ENCODE data around the gene CYP17A1. TPM values are rescaled to one million over a fixed set of nuclear protein-coding genes. Genes with fewer than 3 reads are reported as not detected.
"Not testable (repeated sequence)": the region's sequence is repeated elsewhere in the genome, so short reads cannot be mapped to it uniquely, and the experiment has no call there.

CYP17A1 gene
- total RNA-seq, 1 donor from 2014 or later: not detected

DNA sequence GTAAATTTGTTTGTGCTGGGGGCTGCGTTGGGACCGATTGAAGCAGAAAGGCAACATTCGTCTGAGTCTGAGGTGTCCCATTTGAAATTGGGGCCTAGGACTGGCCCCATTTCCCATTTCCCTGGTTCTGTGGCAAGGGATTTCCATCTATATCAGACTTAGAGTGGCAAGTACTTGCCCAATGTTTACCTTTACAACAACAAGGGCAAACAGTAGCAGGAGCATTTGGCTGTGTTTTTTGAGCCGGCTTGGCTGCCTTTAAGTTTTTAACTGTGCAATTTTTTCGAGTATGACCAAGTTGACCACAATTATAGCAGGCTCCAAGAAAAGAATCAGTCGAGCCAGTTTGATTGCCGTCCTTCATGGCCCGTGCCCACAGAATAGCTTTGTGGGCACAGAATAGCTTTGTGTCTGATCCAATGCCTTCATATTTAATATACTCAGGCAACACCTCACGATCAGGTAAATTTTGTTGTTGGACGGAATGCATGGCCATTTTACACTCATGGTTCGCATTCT is 4.7 kb upstream of the CYP17A1 start:
- peaks cover 0 to 5% (median 0%) of the 10 kb centered on the region in 3 donors for H3K4me1 ChIP-seq (ENCODE audit: control insufficient read depth in 3 of 3, insufficient read depth in 3 of 3, low read length in 3 of 3)
- H3K27me3 ChIP-seq (ENCODE audit: control insufficient read depth in 3 of 3, insufficient read depth in 3 of 3, low read length in 3 of 3): peaks cover 7 to 24% (median 24%) of the 10 kb centered on the region in 3 donors
- no peaks in the 10 kb centered on the region for H3K36me3 ChIP-seq (ENCODE audit: control insufficient read depth in 3 of 3, insufficient read depth in 3 of 3, low read length in 3 of 3)
- H3K27ac ChIP-seq (ENCODE audit: low read depth, low read length): no peak overlapping the region
- no peaks in the 10 kb centered on the region for H3K9me3 ChIP-seq (ENCODE audit: control insufficient read depth in 3 of 3, low read length in 3 of 3)
- no peak overlapping the region for H3K9ac ChIP-seq (ENCODE audit: low read depth in 1 of 3, low read length in 3 of 3)
- H3K4me3 ChIP-seq (ENCODE audit: low read length in 3 of 3): no peak overlapping the region

DNA sequence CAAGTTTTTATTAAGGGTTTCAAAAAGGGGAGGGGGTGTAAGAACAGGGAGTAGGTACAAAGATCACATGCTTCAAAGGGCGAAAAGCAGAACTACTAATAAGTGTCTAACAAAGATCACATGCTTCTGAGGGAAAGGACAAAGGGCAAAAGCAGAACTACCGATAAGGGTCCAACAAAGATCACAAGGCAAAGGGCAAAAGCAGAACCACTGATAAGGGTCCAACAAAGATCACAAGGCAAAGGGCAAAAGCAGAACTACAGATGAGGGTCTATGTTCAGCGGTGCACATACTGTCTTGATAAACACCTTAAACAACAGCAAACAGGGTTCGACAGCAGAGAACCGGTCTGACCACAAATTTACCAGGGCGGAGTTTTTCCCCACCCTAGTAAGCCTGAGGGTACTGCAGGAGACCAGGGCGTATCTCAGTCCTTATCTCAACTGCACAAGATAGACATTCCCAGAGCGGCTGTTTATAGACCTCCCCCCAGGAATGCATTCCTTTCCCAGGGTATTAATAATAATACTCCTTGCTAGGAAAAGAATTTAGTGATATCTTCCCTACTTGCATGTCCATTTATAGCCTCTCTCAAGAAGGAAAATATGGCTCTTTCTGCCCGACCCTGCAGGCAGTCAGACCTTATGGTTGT is 1.2 kb upstream of the CYP17A1 start:
- not testable (repeated sequence) for H3K4me3 ChIP-seq (ENCODE audit: low read length in 3 of 3); H3K9me3 ChIP-seq (ENCODE audit: control insufficient read depth in 3 of 3, low read length in 3 of 3); H3K27ac ChIP-seq (ENCODE audit: low read depth, low read length); H3K9ac ChIP-seq (ENCODE audit: low read depth in 1 of 3, low read length in 3 of 3); H3K36me3 ChIP-seq (ENCODE audit: control insufficient read depth in 3 of 3, insufficient read depth in 3 of 3, low read length in 3 of 3)
- Histone ChIP-seq H3K4me1 (ENCODE audit: control insufficient read depth in 3 of 3, insufficient read depth in 3 of 3, low read length in 3 of 3) (peaks cover 2 to 13% (median 7%) of the 10 kb centered on the region in 3 donors), H3K27me3 (ENCODE audit: control insufficient read depth in 3 of 3, insufficient read depth in 3 of 3, low read length in 3 of 3) (peaks cover 7 to 19% (median 18%) of the 10 kb centered on the region in 3 donors)

DNA sequence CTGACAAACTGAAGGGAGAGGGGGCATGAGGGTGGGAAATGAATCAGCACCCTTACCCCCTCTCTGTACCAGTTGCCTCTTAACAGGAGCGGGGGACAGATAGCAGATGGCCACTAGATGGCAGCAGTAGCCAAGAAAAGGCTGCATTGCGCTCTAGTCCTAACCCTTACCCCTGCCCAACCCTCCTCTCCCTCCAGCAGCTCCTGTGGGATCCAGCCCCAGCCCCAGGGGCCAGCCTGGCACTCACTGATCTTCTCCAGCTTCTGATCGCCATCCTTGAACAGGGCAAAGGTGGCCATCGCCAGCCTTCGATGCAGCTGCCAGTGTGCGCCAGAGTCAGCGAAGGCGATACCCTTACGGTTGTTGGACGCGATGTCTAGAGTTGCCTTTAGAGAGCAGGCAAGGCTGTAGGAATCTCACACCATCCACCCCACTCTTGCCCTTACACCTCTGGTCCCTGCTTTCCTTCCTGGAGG is 2.2 kb downstream of the CYP17A1 start:
- Histone ChIP-seq H3K9ac (ENCODE audit: low read depth in 1 of 3, low read length in 3 of 3) (no peak overlapping the region), H3K9me3 (ENCODE audit: control insufficient read depth in 3 of 3, low read length in 3 of 3) (no peaks in the 10 kb centered on the region), H3K4me1 (ENCODE audit: control insufficient read depth in 3 of 3, insufficient read depth in 3 of 3, low read length in 3 of 3) (peaks cover 2 to 13% (median 7%) of the 10 kb centered on the region in 3 donors), H3K4me3 (ENCODE audit: low read length in 3 of 3) (no peak overlapping the region), H3K27me3 (ENCODE audit: control insufficient read depth in 3 of 3, insufficient read depth in 3 of 3, low read length in 3 of 3) (peaks cover 0 to 4% (median 0%) of the 10 kb centered on the region in 3 donors), H3K27ac (ENCODE audit: low read depth, low read length) (no peak overlapping the region), H3K36me3 (ENCODE audit: control insufficient read depth in 3 of 3, insufficient read depth in 3 of 3, low read length in 3 of 3) (peaks cover 0 to 7% (median under 1%) of the 10 kb centered on the region in 3 donors)

DNA sequence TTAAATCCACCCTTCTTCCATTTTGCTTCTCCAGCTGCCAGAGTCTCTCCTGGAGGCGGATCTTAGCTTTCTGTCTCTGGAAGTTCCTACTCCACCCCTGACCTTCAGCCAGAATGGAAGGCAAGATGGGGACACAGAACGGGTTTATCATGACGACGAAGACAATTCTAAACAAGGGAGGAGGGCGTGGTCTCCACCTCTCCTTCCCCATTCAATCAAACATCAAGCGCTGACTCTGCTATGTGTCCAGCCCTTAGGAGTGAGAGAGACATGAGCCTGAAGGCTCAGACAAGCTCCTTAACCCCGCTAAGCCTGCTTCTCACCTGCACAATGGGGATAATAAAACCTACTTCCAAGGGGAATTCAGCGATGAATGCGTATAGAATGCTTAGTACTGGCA is 3.1 kb downstream of the CYP17A1 start:
- Histone ChIP-seq H3K36me3 (ENCODE audit: control insufficient read depth in 3 of 3, insufficient read depth in 3 of 3, low read length in 3 of 3) (peaks cover 0 to 9% (median 4%) of the 10 kb centered on the region in 3 donors), H3K27ac (ENCODE audit: low read depth, low read length) (no peak overlapping the region), H3K9ac (ENCODE audit: low read depth in 1 of 3, low read length in 3 of 3) (no peak overlapping the region), H3K27me3 (ENCODE audit: control insufficient read depth in 3 of 3, insufficient read depth in 3 of 3, low read length in 3 of 3) (peaks cover 0 to 4% (median 0%) of the 10 kb centered on the region in 3 donors), H3K4me3 (ENCODE audit: low read length in 3 of 3) (no peak overlapping the region), H3K9me3 (ENCODE audit: control insufficient read depth in 3 of 3, low read length in 3 of 3) (no peaks in the 10 kb centered on the region), H3K4me1 (ENCODE audit: control insufficient read depth in 3 of 3, insufficient read depth in 3 of 3, low read length in 3 of 3) (peaks cover 2 to 13% (median 7%) of the 10 kb centered on the region in 3 donors)

DNA sequence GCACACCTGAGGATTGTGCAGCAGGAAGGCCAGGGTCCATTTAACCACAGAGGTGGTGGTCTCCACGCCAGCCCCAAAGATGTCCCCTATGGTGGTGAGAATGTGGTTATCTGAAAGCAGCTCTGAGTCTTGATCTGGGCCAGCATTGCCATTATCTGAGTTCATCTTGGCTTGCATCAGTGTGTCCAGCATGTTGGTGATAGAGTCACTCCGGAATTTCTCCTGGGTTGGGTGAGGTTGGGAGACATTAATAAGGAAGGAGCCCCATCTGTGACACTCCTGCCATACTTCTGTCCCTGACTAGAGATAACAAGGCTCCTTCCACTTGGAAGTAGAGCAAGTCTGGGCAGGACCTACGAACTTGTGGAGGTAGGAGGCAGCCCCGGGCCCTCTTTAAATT is 4.2 kb downstream of the CYP17A1 start:
- Histone ChIP-seq H3K27me3 (ENCODE audit: control insufficient read depth in 3 of 3, insufficient read depth in 3 of 3, low read length in 3 of 3) (peaks cover 0 to 4% (median 0%) of the 10 kb centered on the region in 3 donors), H3K9me3 (ENCODE audit: control insufficient read depth in 3 of 3, low read length in 3 of 3) (no peaks in the 10 kb centered on the region), H3K27ac (ENCODE audit: low read depth, low read length) (no peak overlapping the region), H3K36me3 (ENCODE audit: control insufficient read depth in 3 of 3, insufficient read depth in 3 of 3, low read length in 3 of 3) (peaks cover 0 to 9% (median 5%) of the 10 kb centered on the region in 3 donors), H3K4me3 (ENCODE audit: low read length in 3 of 3) (no peak overlapping the region), H3K9ac (ENCODE audit: low read depth in 1 of 3, low read length in 3 of 3) (no peak overlapping the region), H3K4me1 (ENCODE audit: control insufficient read depth in 3 of 3, insufficient read depth in 3 of 3, low read length in 3 of 3) (peaks cover 2 to 13% (median 7%) of the 10 kb centered on the region in 3 donors)

DNA sequence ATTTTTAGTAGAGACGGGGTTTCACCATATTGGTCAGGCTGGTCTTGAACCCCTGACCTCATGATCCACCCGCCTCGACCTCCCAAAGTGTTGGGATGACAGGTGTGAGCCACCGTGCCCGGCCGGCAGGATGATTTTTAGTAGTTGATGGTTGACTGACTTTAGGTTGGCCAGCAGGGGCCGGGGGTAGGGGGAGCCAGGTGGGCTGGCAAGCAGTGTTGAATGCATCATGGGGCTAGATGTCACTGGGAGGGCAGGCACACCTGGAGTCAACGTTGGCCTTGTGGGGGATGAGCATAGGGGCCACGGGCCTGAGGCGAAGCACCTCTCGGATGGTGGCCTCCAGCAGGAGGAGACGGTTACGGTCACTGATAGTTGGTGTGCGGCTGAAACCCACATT is 5.0 kb downstream of the CYP17A1 start:
- Histone ChIP-seq H3K4me3 (ENCODE audit: low read length in 3 of 3) (no peak overlapping the region), H3K9me3 (ENCODE audit: control insufficient read depth in 3 of 3, low read length in 3 of 3) (no peaks in the 10 kb centered on the region), H3K27me3 (ENCODE audit: control insufficient read depth in 3 of 3, insufficient read depth in 3 of 3, low read length in 3 of 3) (peaks cover 0 to 4% (median 0%) of the 10 kb centered on the region in 3 donors), H3K9ac (ENCODE audit: low read depth in 1 of 3, low read length in 3 of 3) (no peak overlapping the region), H3K36me3 (ENCODE audit: control insufficient read depth in 3 of 3, insufficient read depth in 3 of 3, low read length in 3 of 3) (peaks cover 0 to 12% (median 5%) of the 10 kb centered on the region in 3 donors), H3K27ac (ENCODE audit: low read depth, low read length) (no peak overlapping the region), H3K4me1 (ENCODE audit: control insufficient read depth in 3 of 3, insufficient read depth in 3 of 3, low read length in 3 of 3) (peaks cover 2 to 10% (median 7%) of the 10 kb centered on the region in 3 donors)

DNA sequence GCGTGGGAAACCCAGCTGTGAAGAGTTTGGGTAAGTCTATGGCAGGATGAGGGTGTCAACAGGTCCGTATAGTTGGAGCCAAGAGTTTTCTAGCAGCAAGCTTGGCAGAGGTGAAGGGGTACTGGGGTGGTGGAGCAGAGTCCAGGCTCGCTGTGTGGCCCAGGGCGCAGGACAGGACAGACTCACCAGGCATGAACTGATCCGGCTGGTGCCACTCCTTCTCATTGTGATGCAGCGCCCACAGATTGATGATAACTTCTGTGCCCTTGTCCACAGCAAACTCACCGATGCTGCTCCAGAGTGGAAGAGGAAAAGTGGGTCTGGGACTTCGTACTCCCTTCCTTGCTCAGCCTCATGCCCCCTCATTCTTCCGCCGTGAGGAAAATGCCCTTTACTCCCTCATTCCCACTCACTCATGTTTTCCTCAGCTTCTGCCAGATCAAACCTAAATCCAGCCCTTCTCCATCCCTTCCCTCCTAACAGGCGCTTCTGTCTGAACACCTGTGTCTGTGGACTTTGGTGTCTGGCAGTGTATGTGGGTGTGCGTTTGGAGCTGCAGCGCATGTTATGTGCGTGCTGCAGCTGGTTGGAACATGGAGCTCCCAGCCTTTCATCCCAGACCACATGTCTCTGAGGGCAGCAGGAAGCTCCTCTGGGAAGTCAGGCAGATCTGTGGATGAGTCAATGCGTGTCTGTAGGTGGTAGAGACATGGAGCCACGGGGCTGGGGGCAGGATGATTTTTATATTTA is 5.7 kb downstream of the CYP17A1 start:
- Histone ChIP-seq H3K4me1 (ENCODE audit: control insufficient read depth in 3 of 3, insufficient read depth in 3 of 3, low read length in 3 of 3) (peaks cover 2 to 8% (median 7%) of the 10 kb centered on the region in 3 donors), H3K27ac (ENCODE audit: low read depth, low read length) (no peak overlapping the region), H3K36me3 (ENCODE audit: control insufficient read depth in 3 of 3, insufficient read depth in 3 of 3, low read length in 3 of 3) (peaks cover 0 to 12% (median 5%) of the 10 kb centered on the region in 3 donors), H3K4me3 (ENCODE audit: low read length in 3 of 3) (no peak overlapping the region), H3K9me3 (ENCODE audit: control insufficient read depth in 3 of 3, low read length in 3 of 3) (no peaks in the 10 kb centered on the region), H3K27me3 (ENCODE audit: control insufficient read depth in 3 of 3, insufficient read depth in 3 of 3, low read length in 3 of 3) (peaks cover 0 to 4% (median 0%) of the 10 kb centered on the region in 3 donors), H3K9ac (ENCODE audit: low read depth in 1 of 3, low read length in 3 of 3) (no peak overlapping the region)

DNA sequence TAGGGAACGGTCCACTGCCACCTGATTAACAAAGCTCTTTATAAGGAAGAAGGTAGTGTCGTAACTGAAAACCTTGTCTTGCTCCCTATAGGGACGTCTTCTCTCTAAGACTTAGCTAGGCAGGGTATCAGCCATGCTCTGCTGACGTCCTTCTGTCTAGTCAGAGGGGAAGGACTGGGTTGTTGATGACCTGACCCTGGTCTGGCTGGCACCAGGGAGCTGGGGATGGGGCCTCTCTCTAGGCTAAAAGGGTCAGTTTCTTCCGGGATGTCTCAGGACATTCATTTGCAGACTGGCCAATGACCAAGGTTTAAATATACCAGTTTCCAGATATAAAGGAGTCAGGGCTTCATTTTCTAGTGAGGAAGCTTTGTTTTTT is 9.6 kb downstream of the CYP17A1 start:
- Histone ChIP-seq H3K9ac (ENCODE audit: low read depth in 1 of 3, low read length in 3 of 3) (no peak overlapping the region), H3K27me3 (ENCODE audit: control insufficient read depth in 3 of 3, insufficient read depth in 3 of 3, low read length in 3 of 3) (no peaks in the 10 kb centered on the region), H3K4me3 (ENCODE audit: low read length in 3 of 3) (no peak overlapping the region), H3K4me1 (ENCODE audit: control insufficient read depth in 3 of 3, insufficient read depth in 3 of 3, low read length in 3 of 3) (peaks cover 0 to 5% (median 0%) of the 10 kb centered on the region in 3 donors), H3K27ac (ENCODE audit: low read depth, low read length) (no peak overlapping the region), H3K9me3 (ENCODE audit: control insufficient read depth in 3 of 3, low read length in 3 of 3) (no peaks in the 10 kb centered on the region), H3K36me3 (ENCODE audit: control insufficient read depth in 3 of 3, insufficient read depth in 3 of 3, low read length in 3 of 3) (peaks cover 0 to 12% (median 5%) of the 10 kb centered on the region in 3 donors)

DNA sequence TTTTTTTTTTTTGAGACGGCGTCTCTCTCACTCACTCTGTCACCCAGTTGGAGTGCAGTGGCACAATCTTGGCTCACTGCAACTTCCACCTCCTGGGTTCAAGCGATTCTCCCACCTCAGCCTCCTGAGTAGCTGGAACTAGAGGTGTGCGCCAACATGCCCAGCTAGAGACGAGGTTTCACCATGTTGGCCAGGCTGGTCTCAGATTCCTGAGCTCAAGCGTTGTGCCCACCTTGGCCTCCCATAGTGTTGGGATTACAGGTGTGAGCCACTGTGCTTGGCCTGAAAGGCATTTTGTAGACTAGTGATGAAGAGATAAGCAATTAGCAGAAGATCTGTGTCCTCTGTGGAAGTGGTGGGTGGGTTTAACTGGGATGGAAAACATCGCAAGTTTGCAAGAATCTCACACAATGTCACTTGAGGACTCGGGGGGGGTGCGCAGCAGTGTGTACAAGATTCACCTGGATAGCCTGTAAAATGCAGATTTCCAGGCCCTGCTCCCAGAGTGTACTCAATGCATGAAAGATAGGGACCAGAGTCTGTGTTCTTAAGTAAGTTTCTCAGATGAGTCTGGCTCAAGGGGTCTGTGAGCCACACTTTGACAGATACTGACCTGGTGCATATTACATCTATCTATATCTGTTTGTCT is 10.9 kb downstream of the CYP17A1 start:
- H3K27ac ChIP-seq (ENCODE audit: low read depth, low read length): no peak overlapping the region
- no peaks in the 10 kb centered on the region for H3K27me3 ChIP-seq (ENCODE audit: control insufficient read depth in 3 of 3, insufficient read depth in 3 of 3, low read length in 3 of 3)
- no peak overlapping the region for H3K9ac ChIP-seq (ENCODE audit: low read depth in 1 of 3, low read length in 3 of 3)
- H3K9me3 ChIP-seq (ENCODE audit: control insufficient read depth in 3 of 3, low read length in 3 of 3): no peaks in the 10 kb centered on the region
- H3K36me3 ChIP-seq (ENCODE audit: control insufficient read depth in 3 of 3, insufficient read depth in 3 of 3, low read length in 3 of 3): peaks cover 0 to 12% (median 5%) of the 10 kb centered on the region in 3 donors
- peaks cover 0 to 5% (median 0%) of the 10 kb centered on the region in 3 donors for H3K4me1 ChIP-seq (ENCODE audit: control insufficient read depth in 3 of 3, insufficient read depth in 3 of 3, low read length in 3 of 3)
- H3K4me3 ChIP-seq (ENCODE audit: low read length in 3 of 3): no peak overlapping the region

Measured in skeletal muscle tissue (tissue), 4 donors.